Stimulated activated CD8-positive, alpha-beta memory T cell treated with anti-CD3 and anti-CD28 coated beads, Interleukin-12 subunit alpha, Interleukin-12 subunit beta, amount 100 ng/mL, for 1 hour (primary cell): ENCODE data around the gene DOCK4.

Experiments
- DNase-seq: peaks from one replicate; pipeline ENCODE4 v3.0.0-alpha.2; 2020; ENCODE audit warnings: low read depth

The DOCK4 gene

GRCh38 chr7:112192236-112193154 is 13.7 kb downstream of the DOCK4 start:
- no peak for DNase-seq

- no peak for DNase-seq
These were observed 16.1 kb downstream of the DOCK4 start for GRCh38 chr7:112190120-112190519.

- DNase-seq = no peak
These were observed 16.5 kb downstream of the DOCK4 start for GRCh38 chr7:112189691-112190090.

- DNase-seq = no peak
These were observed 17.9 kb downstream of the DOCK4 start for GRCh38 chr7:112188257-112188656.

GRCh38 chr7:112186300-112186699 is 19.9 kb downstream of the DOCK4 start:
- no peak for DNase-seq

GRCh38 chr7:112185005-112185834 is 21.0 kb downstream of the DOCK4 start:
- no peak for DNase-seq

GRCh38 chr7:112184455-112184854 is 21.7 kb downstream of the DOCK4 start:
- no peak for DNase-seq

- no peak for DNase-seq
These were observed 22.9 kb downstream of the DOCK4 start for GRCh38 chr7:112183266-112183665.

GRCh38 chr7:112182749-112183148 is 23.4 kb downstream of the DOCK4 start:
- DNase-seq = no peak

- DNase-seq = no peak
These were observed 26.0 kb downstream of the DOCK4 start for GRCh38 chr7:112180223-112180622.

- DNase-seq = no peak
These were observed 29.3 kb downstream of the DOCK4 start for GRCh38 chr7:112176693-112177415.

- DNase-seq = no peak
These were observed 30.0 kb downstream of the DOCK4 start for GRCh38 chr7:112176241-112176640.

GRCh38 chr7:112174192-112174591 is 32.0 kb downstream of the DOCK4 start:
- DNase-seq = no peak

GRCh38 chr7:112173568-112173905 is 32.7 kb downstream of the DOCK4 start:
- no peak for DNase-seq

- DNase-seq = no peak
These were observed 33.2 kb downstream of the DOCK4 start for GRCh38 chr7:112172870-112173567.

GRCh38 chr7:112171673-112172072 is 34.5 kb downstream of the DOCK4 start:
- DNase-seq = no peak

GRCh38 chr7:112168915-112169314 is 37.3 kb downstream of the DOCK4 start:
- DNase-seq = no peak

GRCh38 chr7:112167147-112167546 is 39.1 kb downstream of the DOCK4 start:
- DNase-seq = no peak

GRCh38 chr7:112162784-112163506 is 43.3 kb downstream of the DOCK4 start:
- no peak for DNase-seq

GRCh38 chr7:112162142-112162766 is 43.9 kb downstream of the DOCK4 start:
- DNase-seq = no peak
